Large intestine (tissue), 3 donors: Measurements from ENCODE around the gene ASXL2. TPM values are rescaled to one million over a fixed set of nuclear protein-coding genes. Genes with fewer than 3 reads are reported as not detected.

ENCODE experiments used
- DNase-seq, 2 donors: peaks; one replicate each; pipeline versions ENCODE4 v3.0.0 to v3.0.0-alpha.2; 2013
- H3K27ac ChIP-seq: one replicate; pipeline ENCODE4 v1.5.1; 2013; ENCODE audit warnings: low read length
- H3K27me3 ChIP-seq: 2 replicates; pipeline ENCODE4 v1.6.1; 2013; ENCODE audit warnings: low read length; ENCODE audit not compliant: control insufficient read depth, insufficient read depth
- H3K36me3 ChIP-seq: 2 replicates; pipeline ENCODE4 v1.6.1; 2013; ENCODE audit warnings: low read length; ENCODE audit not compliant: control insufficient read depth, insufficient read depth
- H3K4me1 ChIP-seq: one replicate; pipeline ENCODE4 v1.6.1; 2013; ENCODE audit warnings: low read length; ENCODE audit not compliant: control insufficient read depth, insufficient read depth
- H3K4me3 ChIP-seq: one replicate; pipeline ENCODE4 v1.5.1; 2013; ENCODE audit warnings: low read length
- H3K9me3 ChIP-seq: one replicate; pipeline ENCODE4 v1.6.1; 2013; ENCODE audit warnings: mild to moderate bottlenecking, low read depth, low read length, moderate library complexity; ENCODE audit not compliant: control insufficient read depth
- WGBS: methylation state at CpG from one replicate; pipeline ENCODE4 v1.1.5; 2013; ENCODE audit warnings: low lambda C conversion rate; ENCODE audit not compliant: insufficient coverage; 5-methylcytosine and 5-hydroxymethylcytosine counted together
- polyA plus RNA-seq: library from polyadenylated mRNA; unstranded; fragments of 120-200 nt; gene quantifications from one replicate; pipeline ENCODE4 v1.2.1, GENCODE V29; 2013

ASXL2 gene
- polyA plus RNA-seq, 1 donor = 15.0 TPM

DNA sequence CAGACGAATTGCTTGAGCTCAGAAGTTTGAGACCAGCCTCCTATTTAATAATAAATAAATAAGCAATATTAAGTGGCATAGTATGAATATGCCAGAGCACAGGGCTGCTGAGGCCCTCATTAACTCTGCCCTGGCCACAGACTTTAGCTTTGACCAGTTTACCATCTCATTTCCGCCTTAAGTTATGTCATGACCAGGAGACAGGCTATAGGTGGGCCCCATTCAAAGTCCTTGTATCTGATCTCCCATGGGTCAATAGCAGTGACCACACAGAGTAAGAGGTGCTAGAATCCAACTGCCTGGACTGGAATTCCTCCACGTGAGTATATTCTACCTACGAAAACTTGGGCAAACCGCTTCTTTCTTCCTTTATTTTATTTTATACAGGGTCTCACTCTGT, 13.4 kb upstream of the ASXL2 start:
- H3K27ac ChIP-seq = no peak overlapping the region
- WGBS = 100% methylated on average over 2 of the region's 5 CpGs
- no peaks in the 10 kb centered on the region for H3K36me3 ChIP-seq
- no peaks in the 10 kb centered on the region for H3K4me1 ChIP-seq
- DNase-seq = no peak
- no peaks in the 10 kb centered on the region for H3K9me3 ChIP-seq
- H3K4me3 ChIP-seq = no peak overlapping the region
- H3K27me3 ChIP-seq = no peaks in the 10 kb centered on the region

DNA sequence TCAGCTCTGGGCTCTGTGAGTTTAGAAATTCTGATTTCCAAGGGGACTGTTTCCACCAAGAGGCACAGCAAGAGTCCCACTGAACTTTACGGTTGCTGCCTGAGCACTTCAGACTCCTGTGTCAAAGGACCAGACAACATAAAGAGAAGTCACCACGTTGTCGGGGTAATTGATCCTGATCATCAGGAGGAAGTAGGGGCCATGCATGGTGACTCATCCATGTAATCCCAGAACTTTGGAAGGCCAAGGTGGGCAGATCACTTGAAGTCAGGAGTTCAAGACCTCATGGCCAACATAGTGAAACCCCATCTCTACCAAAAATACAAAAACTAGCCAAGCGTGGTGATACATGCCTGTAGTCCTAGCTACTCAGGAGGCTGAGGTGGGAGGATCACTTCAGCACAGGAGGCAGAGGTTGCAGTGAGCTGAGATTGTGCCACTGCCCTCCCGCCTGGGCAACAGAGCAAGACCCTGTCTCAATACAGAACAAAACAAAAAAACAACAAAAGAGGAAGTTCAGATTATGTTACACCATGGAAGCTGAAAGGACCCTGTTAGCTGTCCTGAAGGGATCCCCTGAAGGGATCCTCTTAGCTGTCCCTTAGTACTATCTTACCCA, 9.4 kb upstream of the ASXL2 start:
- Histone ChIP-seq H3K36me3 (no peaks in the 10 kb centered on the region), H3K27me3 (no peaks in the 10 kb centered on the region), H3K4me3 (no peak overlapping the region), H3K4me1 (no peaks in the 10 kb centered on the region), H3K9me3 (no peaks in the 10 kb centered on the region), H3K27ac (no peak overlapping the region)
- no CpG with 5 or more reads among the region's 5 CpGs for WGBS
- no peak for DNase-seq

DNA sequence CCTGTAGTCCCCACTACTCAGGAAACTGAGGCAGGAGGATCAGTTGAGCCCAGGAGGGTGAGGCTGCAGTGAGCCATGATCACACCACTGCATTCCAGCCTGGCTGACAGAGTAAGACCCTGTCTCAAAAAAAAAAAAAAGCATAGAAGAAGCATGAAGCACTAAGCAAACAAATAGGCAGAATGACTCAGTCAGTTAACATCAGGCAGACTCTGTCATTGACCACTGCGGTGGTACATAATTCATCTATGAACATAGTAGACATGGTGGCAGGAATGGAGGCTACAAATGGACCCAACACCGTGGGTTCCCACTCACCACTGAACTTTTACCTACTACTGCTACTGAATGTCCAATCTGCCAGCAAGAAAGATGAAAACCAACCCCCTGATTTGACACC, 7.6 kb upstream of the ASXL2 start:
- Histone ChIP-seq H3K27ac (no peak overlapping the region), H3K36me3 (no peaks in the 10 kb centered on the region), H3K4me1 (no peaks in the 10 kb centered on the region), H3K9me3 (no peaks in the 10 kb centered on the region), H3K4me3 (no peak overlapping the region), H3K27me3 (peaks cover 8% of the 10 kb centered on the region)
- DNase-seq = no peak
- no CpG with 5 or more reads among the region's 2 CpGs for WGBS

DNA sequence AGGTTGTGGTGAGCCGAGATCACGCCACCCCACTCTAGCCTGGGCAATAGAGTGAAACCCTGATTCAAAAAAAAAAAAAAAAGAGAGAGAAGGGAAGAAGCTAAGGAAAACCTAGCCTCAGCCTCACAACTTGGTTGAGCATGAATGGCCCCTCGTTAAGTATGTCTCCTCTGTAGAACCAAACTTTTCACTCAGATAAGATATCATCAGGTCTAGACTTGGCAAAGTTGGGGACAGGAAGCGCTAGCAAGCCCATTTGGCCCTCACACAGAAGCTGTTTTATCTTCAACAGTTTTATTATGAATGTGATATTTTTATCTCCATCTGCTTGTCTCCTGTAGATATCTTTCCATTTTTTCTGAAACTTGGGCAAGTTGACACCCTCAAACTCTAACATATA, 3.5 kb upstream of the ASXL2 start:
- H3K4me3 ChIP-seq = no peak overlapping the region

DNA sequence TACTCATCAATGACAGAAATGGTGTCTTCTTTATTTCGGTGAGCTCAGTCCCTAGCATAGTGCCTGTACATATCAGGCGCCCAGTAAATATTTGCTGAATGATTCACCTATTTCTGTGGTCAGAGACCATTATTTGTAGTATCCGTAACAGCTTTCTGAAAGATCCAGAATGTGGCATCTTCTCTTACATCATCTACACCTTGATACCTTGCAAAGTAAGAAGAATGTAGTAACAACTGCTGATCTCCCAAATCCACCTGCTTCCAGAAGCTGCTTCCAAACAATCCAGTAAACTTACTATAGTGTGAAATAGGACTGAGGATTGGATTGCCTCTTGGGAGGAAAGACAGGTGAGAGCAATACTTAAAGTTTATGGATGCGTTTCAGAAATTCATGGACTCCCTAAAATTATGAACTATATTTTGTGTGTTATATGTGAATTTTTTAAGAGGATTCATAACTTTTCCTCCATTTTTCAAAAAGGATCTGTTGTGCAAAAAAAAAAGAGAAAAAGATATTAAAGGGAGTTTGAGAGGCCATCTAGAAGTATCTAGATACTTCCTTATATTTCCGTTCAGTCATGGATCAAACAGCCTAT, 945 bp upstream of the ASXL2 start:
- no peak overlapping the region for H3K4me3 ChIP-seq
- no peak for DNase-seq
- H3K27ac ChIP-seq = peak overlapping the region; percentile 78
- peaks cover 7% of the 10 kb centered on the region for H3K36me3 ChIP-seq
- H3K4me1 ChIP-seq = peaks cover 8% of the 10 kb centered on the region
- WGBS = no CpG with 5 or more reads among the region's 5 CpGs
- H3K27me3 ChIP-seq = peaks cover 10% of the 10 kb centered on the region
- H3K9me3 ChIP-seq = no peaks in the 10 kb centered on the region

More for the DNA sequence above, 3.5 kb upstream of the ASXL2 start:
- no peak for DNase-seq
- H3K27me3 ChIP-seq = peaks cover 10% of the 10 kb centered on the region
- no peaks in the 10 kb centered on the region for H3K36me3 ChIP-seq
- H3K27ac ChIP-seq = no peak overlapping the region
- H3K4me1 ChIP-seq = peaks cover 4% of the 10 kb centered on the region
- WGBS = 83% methylated on average over 1 of the region's 4 CpGs
- no peaks in the 10 kb centered on the region for H3K9me3 ChIP-seq

DNA sequence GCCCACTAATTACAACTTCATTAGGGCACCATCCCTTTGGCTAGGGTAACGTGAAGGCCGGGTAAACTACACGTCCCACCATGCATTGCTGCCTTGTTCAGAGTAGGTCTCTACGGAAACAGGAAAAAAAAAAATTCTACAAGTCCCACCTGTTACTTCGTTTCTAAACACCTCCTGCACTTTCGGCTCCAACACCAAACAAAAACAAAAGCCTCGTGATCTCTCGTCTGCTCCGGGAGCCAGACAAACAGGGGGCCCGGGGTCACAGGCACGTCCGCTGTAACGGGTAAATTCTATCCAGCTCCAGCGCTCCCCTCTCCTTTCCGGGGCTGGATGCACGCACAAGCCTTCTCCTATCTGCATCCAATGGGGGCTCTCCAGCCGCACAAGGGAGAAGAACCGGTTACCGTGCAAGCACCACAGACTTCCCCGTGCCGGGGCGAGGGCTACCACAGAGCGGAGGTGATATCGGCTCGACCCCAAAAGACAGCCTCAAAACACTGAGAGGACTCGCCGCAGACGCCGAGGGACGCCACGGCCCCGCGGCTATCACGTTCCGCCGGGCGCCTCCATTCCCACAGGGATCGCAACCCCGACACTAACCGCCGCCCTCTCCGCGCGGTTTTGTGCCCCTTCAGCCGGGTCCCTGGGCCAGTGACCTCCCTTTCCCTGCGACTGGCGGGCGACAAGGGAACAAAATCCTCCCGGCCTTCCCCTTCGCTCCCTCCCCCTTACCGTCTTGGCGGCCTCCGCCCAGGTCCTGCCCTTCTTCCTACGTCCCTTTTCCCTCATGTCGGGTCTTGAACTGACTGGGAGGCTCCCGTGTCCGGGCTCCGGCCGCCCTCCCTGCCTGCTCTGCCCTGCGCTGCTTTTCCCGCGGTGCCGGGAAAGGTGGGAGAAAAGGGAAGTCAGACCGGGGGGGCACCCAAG, 591 bp downstream of the ASXL2 start:
- Histone ChIP-seq H3K4me3 (peak overlapping the region; percentile 99), H3K27me3 (peaks cover 10% of the 10 kb centered on the region), H3K4me1 (peaks cover 8% of the 10 kb centered on the region), H3K9me3 (no peaks in the 10 kb centered on the region), H3K36me3 (peaks cover 7% of the 10 kb centered on the region), H3K27ac (peak overlapping the region; percentile 93)
- 20% methylated on average over 2 of the region's 64 CpGs for WGBS
- peak; percentile 29 to 71 for DNase-seq

DNA sequence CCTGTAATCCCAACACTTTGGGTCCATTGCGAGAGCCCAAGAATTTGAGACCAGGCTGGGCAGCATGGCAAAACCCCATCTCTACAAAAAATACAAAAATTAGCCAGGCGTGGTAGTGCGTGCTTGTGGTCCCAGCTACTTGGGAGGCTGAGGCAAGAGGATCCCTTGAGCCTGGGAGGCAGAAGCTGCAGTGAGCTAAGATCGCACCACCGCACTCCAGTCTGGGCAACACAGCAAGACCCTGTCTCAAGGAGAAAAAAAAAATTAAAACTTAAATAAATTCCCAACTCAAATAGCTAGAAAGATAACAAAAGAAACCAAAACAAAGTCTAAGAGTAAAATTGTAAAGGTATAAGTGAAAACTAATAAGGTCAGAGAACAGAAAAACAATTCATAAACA, 6.2 kb downstream of the ASXL2 start:
- Histone ChIP-seq H3K4me3 (no peak overlapping the region), H3K9me3 (no peaks in the 10 kb centered on the region), H3K36me3 (peaks cover 16% of the 10 kb centered on the region), H3K4me1 (peaks cover 8% of the 10 kb centered on the region), H3K27me3 (no peaks in the 10 kb centered on the region), H3K27ac (no peak overlapping the region)
- DNase-seq = no peak
- 100% methylated on average over 1 of the region's 5 CpGs for WGBS

DNA sequence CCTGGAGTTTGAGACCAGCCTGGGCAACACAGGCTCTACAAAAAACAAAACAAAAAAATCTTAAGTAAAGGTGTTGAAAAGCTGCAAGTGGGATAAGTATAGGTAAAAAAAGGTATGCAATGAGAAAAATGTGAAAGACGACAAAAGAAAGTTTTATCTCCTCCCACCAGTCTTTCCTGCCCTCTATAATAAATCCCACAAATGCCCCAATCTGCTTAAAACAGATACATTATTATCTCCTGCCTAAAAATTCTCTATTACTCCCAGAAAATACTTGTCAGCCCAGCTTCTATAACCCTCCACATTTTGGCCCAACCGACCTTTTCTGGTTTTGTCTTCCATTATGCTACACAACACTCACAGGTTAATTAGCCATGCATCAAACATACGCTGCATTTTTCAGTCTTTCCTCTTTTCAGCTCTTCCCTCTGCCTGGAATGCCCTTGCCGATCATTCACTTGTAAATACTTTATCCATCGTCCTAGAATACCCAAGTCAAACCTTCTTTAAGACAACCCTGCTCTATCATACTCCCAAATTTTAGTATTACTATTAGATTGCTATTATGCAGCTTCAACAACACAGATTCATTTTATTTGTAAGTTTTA, 10.8 kb downstream of the ASXL2 start:
- Histone ChIP-seq H3K9me3 (no peaks in the 10 kb centered on the region), H3K27ac (no peak overlapping the region)
- 93% methylated on average over 2 of the region's 5 CpGs for WGBS

DNA sequence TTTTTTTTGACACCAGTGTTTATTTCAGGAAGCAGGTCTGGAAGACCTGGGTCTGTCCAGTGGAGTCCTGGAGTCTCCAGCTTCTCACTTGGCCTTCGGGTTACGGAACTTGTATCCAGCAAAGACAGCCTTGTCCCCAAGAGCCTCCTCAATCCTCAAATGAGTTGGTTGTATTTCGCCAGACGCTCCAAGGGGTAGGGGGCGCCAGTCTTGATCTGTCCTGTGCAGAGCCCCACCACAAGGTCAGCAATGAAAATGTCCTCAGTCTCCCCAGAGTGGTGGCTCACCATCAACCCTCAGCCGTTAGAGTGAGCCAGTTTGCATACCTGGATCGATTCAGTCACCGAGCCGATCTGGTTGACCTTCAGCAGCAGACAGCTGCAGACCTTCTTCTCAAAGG, 21.9 kb downstream of the ASXL2 start:
- WGBS = no CpG with 5 or more reads among the region's 9 CpGs
- Histone ChIP-seq H3K4me3 (no peak overlapping the region), H3K36me3 (peaks cover 6% of the 10 kb centered on the region), H3K27ac (no peak overlapping the region), H3K9me3 (no peaks in the 10 kb centered on the region), H3K27me3 (no peaks in the 10 kb centered on the region), H3K4me1 (no peaks in the 10 kb centered on the region)
- DNase-seq = no peak

More for the DNA sequence above, 10.8 kb downstream of the ASXL2 start:
- Histone ChIP-seq H3K4me1 (no peaks in the 10 kb centered on the region), H3K36me3 (peaks cover 9% of the 10 kb centered on the region), H3K4me3 (no peak overlapping the region), H3K27me3 (no peaks in the 10 kb centered on the region)
- no peak for DNase-seq

DNA sequence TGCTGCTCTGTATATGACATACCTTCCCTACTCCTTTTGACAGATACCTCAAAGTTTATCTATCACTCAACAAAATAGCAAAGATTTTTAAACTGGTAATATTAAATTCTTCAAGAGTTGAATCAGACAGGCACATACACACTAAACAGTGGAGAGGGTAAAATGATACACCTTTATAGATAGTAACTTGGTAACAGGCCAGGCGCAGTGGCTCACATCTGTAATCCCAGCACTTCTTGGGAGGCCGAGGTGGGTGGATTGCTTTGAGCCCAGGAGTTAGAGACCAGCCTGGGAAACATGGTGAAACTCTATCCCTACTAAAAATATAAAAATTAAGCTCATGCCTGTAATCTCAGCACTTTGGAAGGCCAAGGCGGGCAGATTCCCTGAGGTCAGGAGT, 23.2 kb downstream of the ASXL2 start:
- WGBS = no CpG with 5 or more reads among the region's 3 CpGs
- DNase-seq = no peak
- Histone ChIP-seq H3K36me3 (peaks cover 6% of the 10 kb centered on the region), H3K4me3 (no peak overlapping the region), H3K4me1 (no peaks in the 10 kb centered on the region), H3K27ac (no peak overlapping the region), H3K9me3 (no peaks in the 10 kb centered on the region), H3K27me3 (no peaks in the 10 kb centered on the region)
